Common myeloid progenitor, CD34-positive (primary cell): ENCODE data around the gene FCSK.

ENCODE experiments used
- CTCF ChIA-PET: fragments of 350-600 bp; sonication (Branson Sonifier 250); formaldehyde crosslinking; loops from one replicate; lab custom pipeline; 2021; ENCODE audit warnings: antibody characterized with exemption; lab: Charles Lee
- POLR2A ChIA-PET: fragments of 350-600 bp; sonication (Branson Sonifier 250); formaldehyde crosslinking; loops from one replicate; lab custom pipeline; 2021; ENCODE audit warnings: antibody characterized with exemption; lab: Charles Lee
- DNase-seq, 3 donors: peaks; one replicate each; pipeline versions ENCODE4 v3.0.0 to v3.0.0-alpha.2; 2013
- H3K27ac ChIP-seq, 2 experiments: 1 replicate in 1 of 2; 2 replicates in 1 of 2; pipeline ENCODE4 v1.7.0; 2013; ENCODE audit warnings: inconsistent platforms in 2 of 2, low read length in 2 of 2, mild to moderate bottlenecking in 2 of 2, low read depth in 1 of 2, moderate library complexity in 1 of 2; ENCODE audit not compliant: severe bottlenecking in 2 of 2, insufficient read depth in 1 of 2, poor library complexity in 1 of 2
- H3K27me3 ChIP-seq, 5 experiments: replicated peaks in 2 of 5; 1 replicate in 3 of 5; 2 replicates in 2 of 5; pipeline versions ENCODE4 v1.6.1 to v1.7.0; 2013; ENCODE audit warnings: low read length in 4 of 5, mild to moderate bottlenecking in 2 of 5, moderate library complexity in 2 of 5, inconsistent platforms in 1 of 5; ENCODE audit not compliant: insufficient read depth in 5 of 5, control insufficient read depth in 4 of 5
- H3K36me3 ChIP-seq, 4 experiments: 1 replicate in 2 of 4; 2 replicates in 2 of 4; pipeline versions ENCODE4 v1.6.1 to v1.7.0; 2013; ENCODE audit warnings: low read length in 3 of 4, control low read depth in 1 of 4, mild to moderate bottlenecking in 1 of 4; ENCODE audit not compliant: control insufficient read depth in 4 of 4, insufficient read depth in 4 of 4
- H3K4me1 ChIP-seq, 4 experiments: 1 replicate in 3 of 4; 2 replicates in 1 of 4; pipeline versions ENCODE4 v1.6.1 to v1.7.1; 2013; ENCODE audit warnings: low read length in 3 of 4, mild to moderate bottlenecking in 3 of 4, control low read depth in 1 of 4, inconsistent platforms in 1 of 4, moderate library complexity in 1 of 4; ENCODE audit not compliant: control insufficient read depth in 4 of 4, insufficient read depth in 4 of 4; ENCODE audit errors: control extremely low read depth in 1 of 4
- H3K4me3 ChIP-seq, 7 experiments: 1 replicate in 4 of 7; 2 replicates in 3 of 7; pipeline versions ENCODE4 v1.5.1 to v1.7.0; 2013; ENCODE audit warnings: mild to moderate bottlenecking in 7 of 7, low read length in 6 of 7, moderate library complexity in 6 of 7, inconsistent platforms in 2 of 7, low read depth in 2 of 7, control low read depth in 1 of 7; ENCODE audit not compliant: insufficient read depth in 4 of 7, control insufficient read depth in 1 of 7; ENCODE audit errors: extremely low read depth in 1 of 7
- H3K9me3 ChIP-seq, 5 experiments: 1 replicate in 4 of 5; 2 replicates in 1 of 5; pipeline versions ENCODE4 v1.6.1 to v1.7.1; 2013; ENCODE audit warnings: low read length in 4 of 5, mild to moderate bottlenecking in 2 of 5, inconsistent platforms in 1 of 5, low read depth in 1 of 5, moderate library complexity in 1 of 5; ENCODE audit not compliant: control insufficient read depth in 4 of 5, insufficient read depth in 2 of 5; ENCODE audit errors: control extremely low read depth in 1 of 5
- whole genome bisulfite sequencing: methylation state at CpG from one replicate; pipeline ENCODE4 v1.1.5; 2013; ENCODE audit not compliant: insufficient coverage; 5-methylcytosine and 5-hydroxymethylcytosine counted together

Gene FCSK

GRCh38 chr16:70430667-70431536 is 23.5 kb upstream of the FCSK start:
- H3K36me3 ChIP-seq: peaks cover 0 to 16% (median 0%) of the 10 kb centered on the region in 4 experiments
- no peaks in the 10 kb centered on the region for H3K27me3 ChIP-seq
- peak; percentile 75 to 95 (median 95) for DNase-seq
- H3K9me3 ChIP-seq: no peaks in the 10 kb centered on the region
- 33% methylated on average over 3 of the region's 11 CpGs for WGBS
- ChIA-PET CTCF (interaction anchor here (1.3 to 2.4 kb wide), 3 partner anchors 9 to 37 kb away, joined by 3 to 15 read pairs (median 10); no protein-coding TSS in a partner anchor), POLR2A (no interaction called here)
- H3K27ac ChIP-seq: peak overlapping the region; percentile 81 to 88
- H3K4me3 ChIP-seq: peak overlapping the region in 4 of 7 experiments; percentile 29 to 72 (median 48)
- peaks cover 23 to 83% (median 69%) of the 10 kb centered on the region in 4 experiments for H3K4me1 ChIP-seq

GRCh38 chr16:70432356-70432722 is 22.1 kb upstream of the FCSK start:
- Histone ChIP-seq H3K4me3 (peak overlapping the region in 3 of 7 experiments; percentile 3 to 34 (median 27)), H3K36me3 (peaks cover 0 to 15% (median 0%) of the 10 kb centered on the region in 4 experiments), H3K27me3 (no peaks in the 10 kb centered on the region), H3K4me1 (peaks cover 23 to 91% (median 69%) of the 10 kb centered on the region in 4 experiments), H3K9me3 (no peaks in the 10 kb centered on the region), H3K27ac (peak overlapping the region; percentile 56 to 88)
- WGBS: 42% methylated on average over 3 of the region's 3 CpGs
- DNase-seq: peak in 2 of 3 donors; percentile 39 to 53
- ChIA-PET CTCF (interaction anchor here (0.6 to 2.4 kb wide), 9 partner anchors 9 to 63 kb away, joined by 3 to 15 read pairs (median 4); no protein-coding TSS in a partner anchor), POLR2A (no interaction called here)

- peak in 2 of 3 donors; percentile 33 to 51 for DNase-seq
- H3K9me3 ChIP-seq: no peaks in the 10 kb centered on the region
- peaks cover 0 to 15% (median 0%) of the 10 kb centered on the region in 4 experiments for H3K36me3 ChIP-seq
- peaks cover 19 to 91% (median 70%) of the 10 kb centered on the region in 4 experiments for H3K4me1 ChIP-seq
- H3K27me3 ChIP-seq: no peaks in the 10 kb centered on the region
- H3K27ac ChIP-seq: peak overlapping the region; percentile 56 to 88
- WGBS: 26% methylated on average over 12 of the region's 12 CpGs
- ChIA-PET CTCF (interaction anchor here (0.6 to 2.4 kb wide), 12 partner anchors 8 to 64 kb away, joined by 3 to 15 read pairs (median 4); no protein-coding TSS in a partner anchor), POLR2A (interaction anchor here (1.2 kb wide), 1 partner anchor 21 kb away, joined by 3 read pairs; the partner anchor contains the start of gene FCSK)
- H3K4me3 ChIP-seq: peak overlapping the region in 4 of 7 experiments; percentile 19 to 37 (median 30)
Observed at GRCh38 chr16:70432723-70433457, 21.5 kb upstream of the FCSK start.

GRCh38 chr16:70433458-70434103 is 20.8 kb upstream of the FCSK start:
- H3K36me3 ChIP-seq: peaks cover 0 to 15% (median 0%) of the 10 kb centered on the region in 4 experiments
- whole genome bisulfite sequencing: 61% methylated on average over 4 of the region's 5 CpGs
- peak in 2 of 3 donors; percentile 65 to 69 for DNase-seq
- H3K4me1 ChIP-seq: peaks cover 19 to 89% (median 68%) of the 10 kb centered on the region in 4 experiments
- CTCF ChIA-PET: interaction anchor here (0.8 to 2.4 kb wide), 9 partner anchors 10 to 64 kb away, joined by 3 to 15 read pairs (median 5); no protein-coding TSS in a partner anchor
- H3K27ac ChIP-seq: peak overlapping the region in 1 of 2 experiments; percentile 88
- POLR2A ChIA-PET: interaction anchor here (0.6 to 1.2 kb wide), 2 partner anchors 21 to 301 kb away, joined by 3 to 6 read pairs; partner anchors contain the start of gene FCSK
- H3K27me3 ChIP-seq: no peaks in the 10 kb centered on the region
- no peaks in the 10 kb centered on the region for H3K9me3 ChIP-seq
- peak overlapping the region in 1 of 7 experiments; percentile 25 for H3K4me3 ChIP-seq

- Histone ChIP-seq H3K9me3 (no peaks in the 10 kb centered on the region), H3K27ac (peak overlapping the region in 1 of 2 experiments; percentile 39), H3K36me3 (peaks cover 0 to 15% (median 0%) of the 10 kb centered on the region in 4 experiments), H3K4me1 (peaks cover 15 to 83% (median 60%) of the 10 kb centered on the region in 4 experiments), H3K4me3 (no peak overlapping the region), H3K27me3 (no peaks in the 10 kb centered on the region)
- ChIA-PET CTCF (no interaction called here), POLR2A (interaction anchor here (1.2 kb wide), 1 partner anchor 19 kb away, joined by 3 read pairs; the partner anchor contains the start of gene FCSK)
- DNase-seq: no peak
- WGBS: 95% methylated on average over 5 of the region's 6 CpGs
Observed at GRCh38 chr16:70434484-70435260, 19.7 kb upstream of the FCSK start.
